GM19438 (cell line): ENCODE results near the gene CHST10.
A peak's percentile ranks its signal among the peaks of the same experiment; 100 is the strongest.
"Not testable (repeated sequence)": the region's sequence is repeated elsewhere in the genome, so short reads cannot be mapped to it uniquely, and the experiment has no call there.

Experiments
- ATAC-seq: cut with Tn5 transposase; IDR thresholded peaks from one replicate; pipeline ENCODE4 v1.9.1; 2021; ENCODE audit warnings: low read depth; ENCODE audit not compliant: unreplicated experiment

CHST10 gene, protein sequence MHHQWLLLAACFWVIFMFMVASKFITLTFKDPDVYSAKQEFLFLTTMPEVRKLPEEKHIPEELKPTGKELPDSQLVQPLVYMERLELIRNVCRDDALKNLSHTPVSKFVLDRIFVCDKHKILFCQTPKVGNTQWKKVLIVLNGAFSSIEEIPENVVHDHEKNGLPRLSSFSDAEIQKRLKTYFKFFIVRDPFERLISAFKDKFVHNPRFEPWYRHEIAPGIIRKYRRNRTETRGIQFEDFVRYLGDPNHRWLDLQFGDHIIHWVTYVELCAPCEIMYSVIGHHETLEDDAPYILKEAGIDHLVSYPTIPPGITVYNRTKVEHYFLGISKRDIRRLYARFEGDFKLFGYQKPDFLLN

DNA sequence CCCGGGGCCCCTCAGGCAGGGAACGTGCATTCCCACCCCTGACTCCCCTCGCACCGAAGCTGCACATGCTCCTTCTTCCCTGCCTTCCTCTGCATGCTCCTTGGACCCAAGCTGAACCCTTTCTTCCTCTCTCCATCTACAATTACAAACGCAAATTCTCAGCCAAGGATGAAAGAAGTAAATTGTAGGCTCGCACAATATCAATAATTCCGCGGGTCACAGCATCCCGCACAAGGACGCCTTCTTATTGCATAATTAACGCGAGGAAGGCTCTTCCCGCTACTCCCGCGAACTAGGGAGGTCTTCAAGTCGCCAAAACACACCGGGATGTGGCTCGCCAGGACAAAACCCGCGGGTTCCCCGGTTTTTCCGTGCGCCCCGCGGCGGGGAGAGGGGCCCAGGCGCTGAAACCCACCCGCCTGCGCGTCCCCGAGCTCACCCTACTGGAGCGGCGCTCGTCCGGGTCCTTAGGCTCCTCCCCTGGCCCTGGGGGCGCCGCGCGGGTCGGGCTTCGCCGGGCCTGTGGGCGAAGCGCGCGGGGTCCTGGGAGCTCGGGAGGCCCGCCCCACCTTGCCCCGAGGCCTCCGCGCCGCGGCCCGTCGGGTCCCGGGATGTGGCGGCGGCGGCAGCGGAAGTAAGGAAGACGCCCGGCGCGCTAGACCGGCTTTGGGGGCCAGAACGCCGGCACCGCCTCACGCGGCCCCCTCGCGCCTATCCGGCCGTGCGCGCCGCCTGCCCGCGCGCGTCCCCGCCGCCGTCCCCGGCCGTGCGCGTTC, at the start of gene CHST10:
TSS of gene CHST10 (minus strand) at position 734 of the 776 bp plus-strand sequence. CDS start 10,993 bp downstream, outside the sequence.
- peak; percentile 75 for ATAC-seq

DNA sequence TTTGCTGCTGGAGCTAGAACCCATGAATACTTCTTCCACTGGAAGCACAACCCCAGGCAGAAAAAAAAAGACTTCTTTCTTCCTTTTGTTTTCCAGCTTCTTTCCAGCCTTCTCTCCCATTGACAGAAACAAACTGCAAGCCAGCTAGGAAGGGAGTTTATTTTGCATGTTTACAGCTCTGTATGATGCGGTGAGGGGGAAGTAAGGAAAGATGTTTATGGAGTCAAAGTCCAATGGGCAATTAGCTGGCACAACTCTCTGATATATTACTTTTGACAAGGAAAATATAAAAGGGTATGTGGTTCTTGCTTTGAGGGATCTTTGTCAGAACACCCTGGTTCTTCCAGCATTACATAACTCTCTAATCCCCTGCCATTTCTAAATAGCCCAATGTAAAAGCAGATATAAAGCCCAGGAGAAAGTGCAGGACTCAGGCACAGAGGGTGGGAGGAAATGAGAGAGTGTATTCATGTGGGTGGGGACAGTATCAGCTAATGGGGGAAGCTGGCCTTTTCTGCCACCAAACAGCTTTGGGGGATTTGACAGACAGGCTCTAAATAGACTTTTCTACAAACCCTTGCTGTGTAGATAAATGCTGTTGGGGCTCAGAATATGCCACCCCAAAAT, 43.5 kb upstream of the CHST10 start:
- no peak for ATAC-seq

DNA sequence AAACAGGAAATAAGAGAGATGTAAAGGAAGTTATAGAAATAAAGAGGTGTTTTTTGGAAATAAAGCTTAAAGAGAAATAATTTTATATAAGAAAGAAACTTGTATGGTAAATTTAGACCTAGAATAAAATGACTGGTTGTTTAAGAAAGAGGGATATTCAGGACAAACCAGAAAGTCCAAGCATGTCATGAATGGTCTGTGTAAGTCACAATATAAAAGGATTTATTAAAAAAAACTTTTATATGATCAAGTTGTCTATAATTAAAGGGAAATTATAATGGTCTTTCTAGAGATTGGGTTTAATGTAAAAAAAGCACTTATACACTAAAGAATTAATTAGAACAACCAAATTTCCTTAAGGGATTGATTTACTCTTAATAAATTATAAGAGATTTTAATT, 38.9 kb upstream of the CHST10 start:
- not testable (repeated sequence) for ATAC-seq

DNA sequence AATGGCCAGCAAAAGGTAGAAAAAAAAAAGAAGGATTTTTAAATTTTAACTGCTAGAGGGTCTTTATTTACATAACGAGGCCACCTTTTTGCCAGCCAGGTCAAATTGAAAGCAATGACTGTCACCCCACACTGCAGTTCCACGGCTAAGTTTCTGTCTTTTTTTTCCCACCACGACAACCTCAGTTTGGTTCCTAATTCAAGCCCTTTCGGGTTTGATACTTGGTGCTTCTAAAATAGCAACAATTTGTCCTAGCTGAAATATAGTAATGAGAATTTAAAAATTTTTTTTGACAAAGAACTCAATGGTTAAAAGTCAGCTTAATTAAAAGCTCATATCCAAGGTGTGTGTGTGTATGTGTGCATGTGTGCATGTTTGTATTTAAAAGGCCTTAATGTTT, 36.4 kb upstream of the CHST10 start:
- no peak for ATAC-seq

DNA sequence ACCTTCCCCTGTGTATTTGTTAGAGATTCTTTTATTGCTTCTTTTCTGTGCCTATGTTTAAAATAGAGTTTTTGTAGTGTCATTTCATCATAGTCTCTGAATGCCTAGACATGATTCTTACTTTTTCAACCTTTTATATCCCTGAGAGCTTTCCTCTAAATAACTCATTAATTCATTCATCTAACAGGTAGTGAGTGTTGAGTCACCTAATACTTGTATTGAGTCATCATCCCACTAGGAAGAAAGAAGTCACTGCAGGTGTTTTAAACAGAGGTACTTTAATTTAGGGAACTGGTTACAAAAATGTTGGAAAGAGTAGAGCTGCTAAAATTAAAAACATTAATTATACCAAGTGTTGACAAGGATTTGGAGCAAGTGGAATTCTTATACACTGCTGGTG, 34.3 kb upstream of the CHST10 start:
- ATAC-seq = no peak

DNA sequence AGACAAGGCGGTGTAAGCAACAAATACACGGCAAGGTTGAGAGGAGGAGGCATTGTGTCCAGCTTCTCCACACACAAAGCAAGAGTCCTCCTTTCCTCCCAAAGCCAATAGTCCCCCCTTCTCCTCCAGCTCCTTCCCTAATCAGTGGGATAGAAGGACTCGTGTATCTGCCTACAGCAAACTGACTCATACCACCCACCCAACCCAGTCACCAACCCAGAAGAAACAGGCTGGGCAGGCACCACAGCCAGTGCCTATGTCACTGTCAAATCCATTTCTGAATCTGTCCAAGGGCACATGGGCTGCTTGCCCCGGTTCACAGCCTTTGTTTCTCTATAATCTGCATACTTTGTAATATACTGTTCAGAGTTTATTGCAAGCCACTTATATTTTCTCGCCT, 33.6 kb upstream of the CHST10 start:
- ATAC-seq = no peak

DNA sequence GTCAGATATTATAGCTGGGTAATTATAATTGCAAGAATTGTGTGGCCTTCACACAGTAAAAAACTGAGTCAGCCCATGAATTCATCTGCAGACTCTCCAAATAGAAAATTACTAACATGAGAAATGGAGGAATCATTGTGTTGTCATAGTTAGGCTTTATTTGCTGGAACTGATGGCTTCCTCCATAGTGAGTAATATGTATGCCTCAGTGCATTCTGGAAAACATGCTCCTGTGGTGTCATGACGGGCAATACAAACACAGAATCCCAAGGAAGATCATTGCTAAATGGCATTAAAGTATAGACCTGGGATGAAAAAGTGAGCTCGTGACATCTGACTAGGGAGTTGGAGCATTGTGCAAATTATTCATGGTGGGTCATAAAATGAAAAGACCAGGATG, 29.2 kb upstream of the CHST10 start:
- no peak for ATAC-seq

DNA sequence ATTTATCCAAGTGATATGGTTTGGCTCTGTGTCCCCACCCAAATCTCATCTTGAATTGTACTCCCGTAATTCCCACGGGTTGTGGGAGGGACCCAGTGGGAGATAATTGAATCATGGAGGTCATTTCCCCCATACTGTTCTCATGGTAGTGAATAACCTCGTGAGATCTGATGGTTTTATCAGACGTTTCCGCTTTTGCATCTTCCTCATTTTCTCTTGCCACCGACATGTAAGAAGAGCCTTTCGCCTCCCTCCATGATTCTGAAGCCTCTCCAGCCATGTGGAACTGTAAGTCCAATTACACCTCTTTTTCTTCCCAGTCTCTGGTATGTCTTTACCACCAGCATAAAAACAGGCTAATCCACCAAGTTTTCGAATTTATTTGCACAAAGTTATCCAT, 20.3 kb upstream of the CHST10 start:
- ATAC-seq = no peak

DNA sequence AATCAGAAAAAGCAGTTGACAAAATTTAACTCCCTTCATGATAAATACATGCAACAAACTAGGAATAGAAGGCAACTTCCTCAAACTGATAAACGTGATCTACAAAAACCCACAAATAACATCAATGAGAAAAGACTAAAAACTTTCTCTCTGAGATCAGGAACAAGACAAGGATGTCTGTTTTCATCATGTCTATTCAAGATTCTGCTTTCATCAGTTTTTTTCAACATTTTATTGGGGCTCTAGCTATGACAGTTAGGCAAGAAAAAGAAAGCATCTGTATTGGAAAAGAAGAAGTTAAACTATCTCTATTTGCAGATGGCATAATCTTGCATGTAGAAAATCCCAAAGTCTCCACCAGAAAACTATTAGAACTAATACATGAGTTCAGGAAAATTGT, 12.3 kb upstream of the CHST10 start:
- ATAC-seq = no peak

DNA sequence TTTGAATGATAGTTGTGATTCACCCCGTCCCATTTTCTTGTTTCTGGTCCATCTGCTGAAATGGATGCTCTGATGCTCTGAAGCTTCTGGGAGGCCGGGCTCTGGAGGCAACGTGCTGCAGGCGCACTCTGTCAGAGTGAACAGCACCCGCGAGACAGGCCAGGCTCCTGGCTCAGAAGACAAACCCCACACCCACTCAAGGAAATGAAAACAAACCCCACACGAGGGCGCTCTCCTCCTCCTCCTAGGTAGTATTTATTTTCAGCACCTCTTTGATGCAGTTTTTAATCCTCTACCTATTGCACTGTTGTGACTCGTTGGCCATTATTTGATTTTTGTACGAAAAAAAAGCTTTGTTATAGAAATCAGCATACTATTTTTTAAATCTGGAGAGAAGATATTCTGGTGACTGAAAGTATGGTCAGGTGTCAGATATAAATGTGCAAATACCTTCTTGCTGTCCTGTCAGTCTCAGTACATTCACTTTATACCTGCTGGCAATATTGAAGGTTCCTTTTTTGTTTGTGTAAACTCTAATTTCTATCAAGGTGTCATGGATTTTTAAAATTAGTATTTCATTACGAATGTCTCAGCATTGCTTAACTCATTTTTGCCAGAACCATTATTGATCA, 10.3 kb upstream of the CHST10 start:
- ATAC-seq = no peak

DNA sequence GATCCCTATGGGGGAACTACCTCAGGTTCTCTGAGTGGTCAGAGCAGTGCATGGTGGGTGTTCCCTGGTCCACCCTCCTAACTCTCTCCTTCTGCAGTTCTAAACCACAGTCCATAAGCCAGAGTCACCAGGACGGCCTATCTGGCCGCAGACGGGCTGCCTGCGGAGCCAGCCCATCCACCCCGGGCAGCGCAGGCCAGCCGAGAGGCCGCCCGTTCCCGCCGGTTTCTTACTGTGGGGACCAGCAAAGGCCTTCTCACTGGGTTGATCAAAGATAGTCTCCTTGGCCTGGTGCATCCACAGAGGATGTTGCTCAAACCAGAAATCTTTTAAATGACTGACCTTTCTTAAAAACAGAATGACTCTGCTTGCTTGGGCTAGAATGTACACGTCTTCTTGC, 9.6 kb upstream of the CHST10 start:
- no peak for ATAC-seq

DNA sequence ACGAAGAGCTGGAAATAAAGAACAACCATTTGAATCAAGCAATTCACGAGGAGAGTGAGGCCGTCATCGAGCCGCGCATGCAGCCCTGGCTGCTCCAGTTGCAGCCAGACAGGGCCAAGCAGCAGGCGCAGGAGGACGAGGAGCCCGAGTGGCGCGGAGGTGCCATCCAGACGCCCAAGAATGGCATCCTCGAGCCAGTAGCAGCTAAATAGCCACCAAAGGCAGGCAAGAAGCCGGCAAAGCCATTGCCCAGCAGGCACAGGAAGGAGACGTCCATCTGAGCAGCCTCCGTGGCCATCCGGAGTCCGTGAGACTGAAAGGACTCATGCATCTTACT, 8.9 kb upstream of the CHST10 start:
- ATAC-seq = no peak

DNA sequence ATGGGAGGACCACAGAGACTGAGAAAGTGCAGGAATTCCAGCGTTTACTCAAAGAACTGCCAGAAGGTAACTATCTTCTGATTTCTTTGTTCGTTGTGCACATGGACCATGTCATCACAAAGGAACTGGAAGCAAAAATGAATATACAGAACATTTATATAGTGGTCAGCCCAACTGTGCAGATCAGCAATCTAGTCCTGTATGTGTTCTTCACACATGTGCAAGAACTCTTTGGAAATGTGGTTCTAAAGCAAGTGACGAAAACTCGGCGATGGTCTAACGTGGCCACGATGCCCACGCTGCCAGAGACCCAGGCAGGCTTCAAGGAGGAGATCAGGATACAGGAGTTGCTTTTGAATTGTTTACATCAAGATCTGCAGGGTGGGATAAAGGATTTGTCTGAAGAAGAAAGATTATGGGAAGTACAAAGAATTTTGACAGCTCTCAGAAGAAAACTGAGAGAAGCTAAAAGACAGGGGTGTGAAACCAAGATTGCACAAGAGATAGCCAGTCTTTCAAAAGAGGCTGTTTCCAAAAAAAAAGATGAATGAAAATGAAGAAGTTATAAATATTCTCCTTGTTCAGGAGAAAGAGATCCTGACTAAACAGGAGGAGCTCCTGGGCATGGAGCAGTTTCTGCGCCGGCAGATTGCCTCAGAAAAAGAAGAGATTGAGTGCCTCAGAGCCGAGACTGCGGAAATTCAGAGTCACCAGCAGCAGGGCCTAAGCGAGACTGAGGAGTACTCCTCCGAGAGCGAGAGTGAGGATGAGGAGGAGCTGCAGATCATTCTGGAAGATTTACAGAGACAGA, 8.3 kb upstream of the CHST10 start:
- ATAC-seq = no peak

DNA sequence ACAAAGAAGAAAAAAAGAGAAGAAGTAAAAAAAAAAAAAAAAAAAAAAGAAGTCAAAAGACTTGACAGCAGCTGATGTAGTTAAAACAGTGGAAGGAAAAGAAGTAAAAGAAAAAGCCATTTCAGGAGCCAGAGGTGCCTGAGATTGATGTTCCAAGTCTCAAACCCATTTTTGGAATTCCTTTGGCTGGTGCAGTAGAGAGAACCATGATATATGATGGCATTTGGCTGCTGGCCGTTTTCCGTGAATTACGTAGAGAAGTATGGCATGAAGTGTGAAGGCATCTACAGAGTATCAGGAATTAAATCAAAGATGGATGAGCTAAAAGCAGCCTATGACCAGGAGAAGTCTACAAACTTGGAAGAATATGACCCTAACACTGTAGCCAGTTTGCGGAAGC, 7.6 kb upstream of the CHST10 start:
- ATAC-seq = no peak

DNA sequence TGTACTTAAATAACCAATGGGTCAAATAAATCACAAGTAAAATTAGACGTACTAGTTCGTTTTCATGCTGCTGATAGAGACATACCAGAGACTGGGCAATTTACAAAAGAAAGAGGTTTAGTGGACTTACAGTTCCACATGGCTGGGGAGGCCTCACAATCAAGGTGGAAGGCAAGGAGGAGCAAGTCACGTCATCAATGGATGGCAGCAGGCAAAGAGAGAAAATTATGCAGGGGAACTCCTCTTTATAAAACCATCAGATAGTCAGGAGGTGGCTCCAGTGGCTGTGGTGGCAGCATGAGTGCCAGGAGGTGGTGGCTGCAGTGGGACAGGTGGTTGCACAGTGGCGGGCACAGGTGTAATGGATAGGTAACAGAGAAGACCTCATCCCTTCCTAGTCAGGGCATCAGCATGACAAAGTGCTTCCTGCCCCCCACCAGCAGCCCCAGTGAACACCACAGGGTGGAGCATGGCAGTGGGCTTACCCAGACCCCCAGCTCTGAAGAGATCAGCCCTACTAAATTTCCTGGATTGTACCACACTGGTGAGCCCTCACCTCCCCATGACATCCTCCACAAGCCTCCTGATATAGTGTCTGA, 6.9 kb upstream of the CHST10 start:
- ATAC-seq = no peak

DNA sequence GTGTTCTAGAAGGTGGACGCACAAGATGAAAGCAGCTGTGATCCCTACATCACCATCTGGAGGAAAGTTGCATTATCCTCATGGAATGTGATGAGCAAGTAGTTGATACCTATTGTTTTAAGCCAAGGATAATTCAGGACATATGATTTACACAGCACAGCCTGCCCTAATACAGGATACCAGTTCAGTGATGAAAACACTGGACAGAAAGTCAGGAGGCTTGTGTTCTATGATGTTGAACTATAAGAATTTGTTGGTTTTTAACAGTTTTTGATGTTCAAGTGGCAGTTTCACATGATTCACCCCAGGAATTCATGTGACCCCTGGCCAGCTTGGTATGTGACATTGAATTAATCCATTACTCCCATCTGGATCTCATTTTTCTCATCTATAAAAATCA, 6.2 kb upstream of the CHST10 start:
- no peak for ATAC-seq

DNA sequence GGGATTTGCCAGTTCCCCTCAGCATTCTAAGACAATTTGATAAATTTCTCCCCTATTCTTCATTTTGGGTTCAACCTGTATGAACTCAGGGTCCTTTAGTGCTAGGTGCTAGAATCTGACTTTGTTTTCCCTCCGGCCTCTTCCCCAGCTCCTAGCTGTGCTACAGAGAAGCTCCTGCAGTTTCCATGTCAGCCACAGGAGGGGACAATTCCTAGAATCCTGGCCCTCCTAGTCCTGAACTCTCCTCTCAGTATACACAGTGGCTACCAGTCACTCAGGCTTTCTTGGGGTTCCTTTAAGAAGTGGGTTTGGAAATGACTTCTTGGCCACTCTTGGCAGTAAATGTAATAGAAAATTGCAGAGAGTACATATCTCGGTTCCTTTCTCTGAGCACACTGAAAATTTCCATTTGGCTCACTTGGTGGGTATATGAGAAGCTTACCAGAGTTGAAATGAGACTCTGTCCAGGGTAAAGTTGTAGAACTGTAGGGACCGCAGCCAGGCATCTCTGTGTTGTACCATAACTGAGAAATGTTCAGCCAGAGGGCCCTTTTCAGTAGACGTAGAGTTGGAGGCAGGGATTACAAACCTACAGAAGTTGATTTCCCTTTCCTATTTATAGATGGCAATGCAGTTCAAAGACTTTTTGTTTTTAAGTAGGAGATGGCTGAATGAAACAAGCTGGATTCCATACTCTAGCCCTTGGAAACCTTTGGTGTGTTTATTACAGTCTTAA, 5.0 kb upstream of the CHST10 start:
- no peak for ATAC-seq

DNA sequence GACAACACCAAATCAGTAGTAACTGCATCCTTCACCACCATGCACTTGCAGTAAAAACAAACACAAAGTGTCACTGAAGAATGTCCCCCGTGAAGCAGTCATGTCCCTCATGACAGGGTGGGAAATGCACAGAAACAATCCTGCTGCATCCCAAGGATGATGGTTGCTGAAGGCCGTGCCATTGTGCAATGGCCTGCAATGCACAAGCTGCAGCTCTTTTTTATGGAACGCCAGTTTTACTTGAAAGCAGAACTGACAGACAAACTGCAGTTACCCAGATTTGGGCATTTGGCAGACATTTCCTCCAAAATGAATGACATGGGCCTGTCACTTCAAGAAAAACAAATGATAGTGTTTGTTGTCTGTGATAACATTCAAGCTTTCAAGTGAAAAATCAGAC, 2.4 kb upstream of the CHST10 start:
- no peak for ATAC-seq

DNA sequence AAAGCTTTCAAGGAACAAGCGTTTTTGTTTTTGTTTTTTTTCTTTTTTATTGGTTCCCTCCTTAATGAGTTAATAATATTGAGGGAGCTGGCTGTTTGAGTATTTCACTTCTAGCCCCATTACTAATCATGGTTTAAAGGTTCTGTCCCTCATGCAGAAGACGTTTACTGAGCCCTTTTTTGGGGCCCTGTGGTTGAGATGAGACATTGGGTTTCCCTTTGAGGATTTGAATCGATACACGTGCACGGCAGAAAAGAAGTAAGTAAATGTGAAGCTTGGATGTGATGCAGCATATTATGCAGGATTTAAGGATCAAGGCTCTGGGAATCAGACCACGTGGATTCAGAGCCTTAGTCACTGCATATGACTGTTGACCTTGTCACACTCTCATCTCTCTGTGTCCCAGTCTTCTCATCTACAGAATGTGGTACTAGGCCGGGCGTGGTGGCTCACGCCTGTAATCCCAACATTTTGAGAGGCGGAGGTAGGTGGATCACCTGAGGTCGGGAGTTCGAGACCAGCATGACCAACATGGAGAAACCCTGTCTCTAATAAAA, 1.0 kb upstream of the CHST10 start:
- ATAC-seq = no peak
